Calu3 (cell line): ENCODE data around the gene ARL3. TPM values are rescaled to one million over a fixed set of nuclear protein-coding genes. Genes with fewer than 3 reads are reported as not detected.

ENCODE experiments used
- BruUV-seq: library from RNA; stranded (reverse); fragments of 400-500 nt; replicated peaks from 2 replicates; lab custom pipeline; 2021; lab: Mats Ljungman, UMichigan
- CTCF ChIA-PET: fragments of 300-600 bp; sonication (Branson Sonifier 250); formaldehyde crosslinking; loops from one replicate; lab custom pipeline; 2022; ENCODE audit warnings: antibody characterized with exemption; lab: Charles Lee
- DNase-seq: peaks from one replicate; pipeline ENCODE4 v3.0.0; 2022
- H3K27ac Mint-ChIP-seq: one replicate; pipeline ENCODE4 v1.8.0; 2022; ENCODE audit warnings: mixed read lengths; ENCODE audit not compliant: unreplicated experiment
- H3K27me3 Mint-ChIP-seq: one replicate; pipeline ENCODE4 v1.8.0; 2022; ENCODE audit warnings: mixed read lengths; ENCODE audit not compliant: unreplicated experiment
- H3K36me3 Mint-ChIP-seq: one replicate; pipeline ENCODE4 v1.8.0; 2022; ENCODE audit warnings: mild to moderate bottlenecking, moderate library complexity, mixed read lengths; ENCODE audit not compliant: insufficient read depth, unreplicated experiment
- H3K4me1 Mint-ChIP-seq: one replicate; pipeline ENCODE4 v1.8.0; 2022; ENCODE audit warnings: mild to moderate bottlenecking, low read depth, mixed read lengths; ENCODE audit not compliant: unreplicated experiment
- H3K4me3 Mint-ChIP-seq: one replicate; pipeline ENCODE4 v1.8.0; 2022; ENCODE audit warnings: mild to moderate bottlenecking, low read depth, moderate library complexity, mixed read lengths; ENCODE audit not compliant: unreplicated experiment
- H3K9me3 Mint-ChIP-seq: one replicate; pipeline ENCODE4 v1.8.0; 2022; ENCODE audit warnings: low read depth, mixed read lengths; ENCODE audit not compliant: unreplicated experiment
- CTCF ChIP-seq: fragments of 200-600 bp; IDR thresholded peaks from one replicate; pipeline ENCODE4 v1.8.0; 2022; ENCODE audit warnings: antibody characterized with exemption; ENCODE audit not compliant: unreplicated experiment
- intact Hi-C: fragments of 100-400 bp; cut with micrococcal nuclease; formaldehyde crosslinking; loops from one replicate; pipeline ENCODE4 v1.10.0; 2022; ENCODE audit not compliant: unreplicated experiment
- total RNA-seq: library from RNA; stranded (reverse); gene quantifications from 2 replicates; pipeline ENCODE4 v1.2.3, GENCODE V29; 2022

Gene ARL3
- total RNA-seq, 1 experiment from 2014 or later: 5.6 TPM

GRCh38 chr10:102675011-102675665 lies 39.1 kb downstream of the ARL3 start:
- H3K27me3 Mint-ChIP-seq: peaks cover 12% of the 10 kb centered on the region
- H3K9me3 Mint-ChIP-seq: no peaks in the 10 kb centered on the region
- H3K27ac Mint-ChIP-seq: no peak overlapping the region
- H3K36me3 Mint-ChIP-seq: no peaks in the 10 kb centered on the region
- CTCF ChIA-PET: interaction anchor here (0.6 kb wide), 1 partner anchor 848 kb away, joined by 3 read pairs; no protein-coding TSS in a partner anchor
- TF ChIP-seq CTCF: no peak
- H3K4me1 Mint-ChIP-seq: peaks cover 10% of the 10 kb centered on the region
- no peak for DNase-seq
- intact Hi-C loops: no loop called here
- BruUV-seq: no TSS peak
- H3K4me3 Mint-ChIP-seq: no peak overlapping the region

GRCh38 chr10:102674566-102674965 lies 39.6 kb downstream of the ARL3 start:
- DNase-seq: no peak
- intact Hi-C loops: no loop called here
- H3K9me3 Mint-ChIP-seq: no peaks in the 10 kb centered on the region
- no TSS peak for BruUV-seq
- H3K27ac Mint-ChIP-seq: no peak overlapping the region
- H3K4me1 Mint-ChIP-seq: peaks cover 10% of the 10 kb centered on the region
- TF ChIP-seq CTCF: no peak
- H3K4me3 Mint-ChIP-seq: no peak overlapping the region
- no peaks in the 10 kb centered on the region for H3K36me3 Mint-ChIP-seq
- CTCF ChIA-PET: no interaction called here
- H3K27me3 Mint-ChIP-seq: peaks cover 12% of the 10 kb centered on the region

GRCh38 chr10:102673819-102674511 lies 40.2 kb downstream of the ARL3 start:
- DNase-seq: no peak
- peaks cover 10% of the 10 kb centered on the region for H3K4me1 Mint-ChIP-seq
- peaks cover 12% of the 10 kb centered on the region for H3K27me3 Mint-ChIP-seq
- no peaks in the 10 kb centered on the region for H3K36me3 Mint-ChIP-seq
- H3K4me3 Mint-ChIP-seq: peak overlapping the region; percentile 3
- BruUV-seq: no TSS peak
- H3K9me3 Mint-ChIP-seq: no peaks in the 10 kb centered on the region
- intact Hi-C loops: no loop called here
- TF ChIP-seq CTCF: no peak
- no peak overlapping the region for H3K27ac Mint-ChIP-seq
- CTCF ChIA-PET: interaction anchor here (1.3 kb wide), 1 partner anchor 28 kb away, joined by 3 read pairs; no protein-coding TSS in a partner anchor

- DNase-seq: no peak
- CTCF ChIA-PET: interaction anchor here (0.7 to 1.3 kb wide), 3 partner anchors 18 to 1071 kb away, joined by 3 to 5 read pairs (median 4); no protein-coding TSS in a partner anchor
Observed at GRCh38 chr10:102673236-102673818, 40.9 kb downstream of the ARL3 start.

More at GRCh38 chr10:102673236-102673818, 40.9 kb downstream of the ARL3 start:
- no peaks in the 10 kb centered on the region for H3K36me3 Mint-ChIP-seq
- no TSS peak for BruUV-seq
- no peaks in the 10 kb centered on the region for H3K9me3 Mint-ChIP-seq
- H3K4me1 Mint-ChIP-seq: peaks cover 10% of the 10 kb centered on the region
- intact Hi-C loops: no loop called here
- peak overlapping the region; percentile 3 for H3K4me3 Mint-ChIP-seq
- no peak for TF ChIP-seq CTCF
- no peak overlapping the region for H3K27ac Mint-ChIP-seq
- peaks cover 12% of the 10 kb centered on the region for H3K27me3 Mint-ChIP-seq
